HG02870 (cell line): Measurements from ENCODE around the gene TBCC.
"Not testable (repeated sequence)": the region's sequence is repeated elsewhere in the genome, so short reads cannot be mapped to it uniquely, and the experiment has no call there.

Source experiments
- ATAC-seq: cut with Tn5 transposase; IDR thresholded peaks from one replicate; pipeline ENCODE4 v1.9.1; 2021; ENCODE audit warnings: mild to moderate bottlenecking, moderate library complexity; ENCODE audit not compliant: unreplicated experiment

TBCC gene

GRCh38 chr6:42733867-42734481 is 11.9 kb downstream of the TBCC start:
- not testable (repeated sequence) for ATAC-seq

- ATAC-seq = no peak
Measured at GRCh38 chr6:42729731-42730130, 16.2 kb downstream of the TBCC start.

- ATAC-seq = no peak
Measured at GRCh38 chr6:42727627-42728026, 18.3 kb downstream of the TBCC start.

- no peak for ATAC-seq
Measured at GRCh38 chr6:42727087-42727611, 18.8 kb downstream of the TBCC start.

- no peak for ATAC-seq
Measured at GRCh38 chr6:42726485-42727086, 19.3 kb downstream of the TBCC start.

GRCh38 chr6:42726026-42726425 is 19.9 kb downstream of the TBCC start:
- no peak for ATAC-seq

- no peak for ATAC-seq
Measured at GRCh38 chr6:42724825-42725224, 21.1 kb downstream of the TBCC start.

- no peak for ATAC-seq
Measured at GRCh38 chr6:42722497-42722896, 23.4 kb downstream of the TBCC start, which contains the start of gene PRPH2. Gene PRPH2, minus strand, starts transcription at chr6:42722597. Its CDS starts 263 bp downstream, at chr6:42722334.

GRCh38 chr6:42720739-42721138 is 25.2 kb downstream of the TBCC start:
- no peak for ATAC-seq

GRCh38 chr6:42715871-42716270 is 30.0 kb downstream of the TBCC start:
- ATAC-seq = no peak

GRCh38 chr6:42714098-42714761 is 31.7 kb downstream of the TBCC start:
- ATAC-seq = no peak

GRCh38 chr6:42711930-42712329 is 34.0 kb downstream of the TBCC start:
- ATAC-seq = no peak

GRCh38 chr6:42710316-42710715 is 35.6 kb downstream of the TBCC start:
- no peak for ATAC-seq

- ATAC-seq = no peak
Measured at GRCh38 chr6:42709871-42710270, 36.0 kb downstream of the TBCC start.

GRCh38 chr6:42708096-42708495 is 37.8 kb downstream of the TBCC start:
- ATAC-seq = no peak

GRCh38 chr6:42707595-42707994 is 38.3 kb downstream of the TBCC start:
- no peak for ATAC-seq

GRCh38 chr6:42704937-42705374 is 40.9 kb downstream of the TBCC start:
- no peak for ATAC-seq

- no peak for ATAC-seq
Measured at GRCh38 chr6:42704251-42704936, 41.5 kb downstream of the TBCC start.

- not testable (repeated sequence) for ATAC-seq
Measured at GRCh38 chr6:42702786-42703185, 43.1 kb downstream of the TBCC start.

GRCh38 chr6:42702200-42702599 is 43.7 kb downstream of the TBCC start:
- no peak for ATAC-seq

- no peak for ATAC-seq
Measured at GRCh38 chr6:42698217-42698616, 47.7 kb downstream of the TBCC start.
